HCT116 (cell line): Measurements from ENCODE around the gene TMEM260. TPM values are rescaled to one million over a fixed set of nuclear protein-coding genes. Genes with fewer than 3 reads are reported as not detected.

Experiments
- ATAC-seq: fragments of 200-7000 bp; cut with Tn5 transposase; 2 replicates; pipeline ENCODE4 v1.9.1; 2020; ENCODE audit warnings: mild to moderate bottlenecking, moderate library complexity
- BruUV-seq: library from RNA; stranded (reverse); fragments of 400-500 nt; replicated peaks from 2 replicates; lab custom pipeline; 2021; lab: Mats Ljungman, UMichigan
- CTCF ChIA-PET: fragments of 300-600 bp; sonication (Branson Sonifier 250); formaldehyde crosslinking; loops from one replicate; lab custom pipeline; 2021; ENCODE audit warnings: antibody characterized with exemption; lab: Charles Lee
- POLR2A ChIA-PET: fragments of 300-600, 350-600 bp; sonication (Branson Sonifier 250); formaldehyde crosslinking; loops from one replicate; lab custom pipeline; 2021; ENCODE audit warnings: antibody characterized with exemption; lab: Charles Lee
- RAD21 ChIA-PET, 2 experiments: fragments of 300-600 bp; sonication (Branson Sonifier 250); formaldehyde crosslinking; loops; one replicate each; lab custom pipeline; 2023; ENCODE audit warnings: low total read pairs in 2 of 2; ENCODE audit not compliant: uncharacterized antibody in 2 of 2, unreplicated experiment in 2 of 2, low non-redundant PET in 1 of 2; lab: Charles Lee
- DNase-seq: peaks from one replicate; pipeline ENCODE4 v3.0.0-alpha.2; 2010; ENCODE audit warnings: low read depth, low spot score
- H2AFZ ChIP-seq: fragments of 200-600 bp; shearing (Covaris generic), sonication (generic); 2 replicates; pipeline ENCODE4 v1.6.1; 2017; ENCODE audit warnings: low read depth, mixed run types, mixed read lengths, antibody characterized with exemption, low read length; ENCODE audit not compliant: poor library complexity, severe bottlenecking
- H3K27ac ChIP-seq: 2 replicates; pipeline ENCODE4 v1.5.1; 2012; ENCODE audit warnings: low read depth, low read length
- H3K27me3 ChIP-seq: fragments of 200-600 bp; sonication (generic); 2 replicates; pipeline ENCODE4 v1.6.1; 2016; ENCODE audit warnings: mixed run types, low read length, mixed read lengths; ENCODE audit not compliant: insufficient read depth
- H3K36me3 ChIP-seq, 2 experiments: fragments of 200-500 bp in 1 of 2; fragments of 200-600 bp in 1 of 2; sonication (Bioruptor generic) in 1 of 2; sonication (generic) in 1 of 2; 2 replicates each; pipeline versions ENCODE4 v1.5.1 to v1.6.1; 2014 to 2016; ENCODE audit warnings: low read length in 2 of 2, inconsistent platforms in 1 of 2, mixed read lengths in 1 of 2, mixed run types in 1 of 2; ENCODE audit not compliant: insufficient read depth in 2 of 2, control insufficient read depth in 1 of 2
- H3K4me1 ChIP-seq, 2 experiments: fragments of 200-600 bp in 1 of 2; sonication (generic) in 1 of 2; 2 replicates each; pipeline versions ENCODE4 v1.5.1 to v1.6.1; 2012 to 2017; ENCODE audit warnings: low read length in 2 of 2, inconsistent platforms in 1 of 2, mild to moderate bottlenecking in 1 of 2, mixed read lengths in 1 of 2, mixed run types in 1 of 2, moderate library complexity in 1 of 2; ENCODE audit not compliant: insufficient read depth in 2 of 2, control insufficient read depth in 1 of 2
- H3K4me2 ChIP-seq: fragments of 200-600 bp; sonication (generic); 2 replicates; pipeline ENCODE4 v1.6.1; 2017; ENCODE audit warnings: mixed run types, low read length, mixed read lengths
- H3K4me3 ChIP-seq, 2 experiments: fragments of 200-600 bp in 1 of 2; sonication (generic) in 1 of 2; replicated peaks in 1 of 2; 2 replicates each; pipeline ENCODE4 v1.5.1; 2011 to 2016; ENCODE audit warnings: low read length in 2 of 2, control low read depth in 1 of 2, low read depth in 1 of 2, mild to moderate bottlenecking in 1 of 2, mixed read lengths in 1 of 2, mixed run types in 1 of 2
- H3K79me2 ChIP-seq: fragments of 200-600 bp; sonication (generic); 2 replicates; pipeline ENCODE4 v1.6.1; 2017; ENCODE audit warnings: mild to moderate bottlenecking, mixed run types, low read length, moderate library complexity, mixed read lengths; ENCODE audit not compliant: insufficient read depth
- H3K9ac ChIP-seq: fragments of 200-600 bp; sonication (generic); 2 replicates; pipeline ENCODE4 v1.6.1; 2016; ENCODE audit warnings: low read length, mixed read lengths
- H3K9me2 ChIP-seq: fragments of 200-600 bp; sonication (generic), shearing (Covaris generic); 2 replicates; pipeline ENCODE4 v1.6.1; 2017; ENCODE audit warnings: mixed run types, mild to moderate bottlenecking, moderate library complexity; ENCODE audit not compliant: insufficient read depth
- H3K9me3 ChIP-seq, 2 experiments: fragments of 200-500 bp in 1 of 2; fragments of 200-600 bp in 1 of 2; sonication (Bioruptor generic) in 1 of 2; sonication (generic) in 1 of 2; 2 replicates each; pipeline ENCODE4 v1.6.1; 2014 to 2017; ENCODE audit warnings: low read length in 2 of 2, mixed read lengths in 2 of 2, inconsistent platforms in 1 of 2, low read depth in 1 of 2, mild to moderate bottlenecking in 1 of 2, mixed run types in 1 of 2, moderate library complexity in 1 of 2; ENCODE audit not compliant: control insufficient read depth in 1 of 2, insufficient read depth in 1 of 2
- H4K20me1 ChIP-seq: fragments of 200-600 bp; sonication (generic), shearing (Covaris generic); 2 replicates; pipeline ENCODE4 v1.6.1; 2017; ENCODE audit warnings: mixed run types, mild to moderate bottlenecking, moderate library complexity; ENCODE audit not compliant: insufficient read depth
- ELF1 ChIP-seq: IDR thresholded peaks from 2 replicates; pipeline ENCODE4 v1.6.1; 2012; ENCODE audit warnings: low read depth, borderline replicate concordance
- EZH2phosphoT487 ChIP-seq: fragments of 200-600 bp; IDR thresholded peaks from 2 replicates; pipeline ENCODE4 v1.6.1; 2018; ENCODE audit warnings: antibody characterized with exemption, borderline replicate concordance
- FOSL1 ChIP-seq: IDR thresholded peaks from 2 replicates; pipeline ENCODE4 v1.6.1; 2012; ENCODE audit warnings: low read depth
- JUND ChIP-seq: IDR thresholded peaks from 2 replicates; pipeline ENCODE4 v1.6.1; 2012
- POLR2A ChIP-seq: IDR thresholded peaks from 2 replicates; pipeline ENCODE4 v1.7.0; 2011; ENCODE audit warnings: borderline replicate concordance; ENCODE audit not compliant: insufficient read depth, insufficient read length; ENCODE audit errors: extremely low read depth
- RAD21 ChIP-seq: IDR thresholded peaks from 2 replicates; pipeline ENCODE4 v1.6.1; 2012; ENCODE audit warnings: low read depth, mild to moderate bottlenecking
- SIN3A ChIP-seq: IDR thresholded peaks from 2 replicates; pipeline ENCODE4 v1.6.1; 2012; ENCODE audit warnings: low read depth
- TCF7L2 ChIP-seq: IDR thresholded peaks from 2 replicates; pipeline ENCODE4 v1.7.0; 2011; ENCODE audit warnings: borderline replicate concordance, inconsistent platforms; ENCODE audit not compliant: insufficient read depth, insufficient read length; ENCODE audit errors: extremely low read depth
- intact Hi-C: fragments of 100-400 bp; cut with micrococcal nuclease; formaldehyde crosslinking; loops from 2 replicates; pipeline ENCODE4 v1.10.0; 2022
- total RNA-seq: library from RNA; stranded (reverse); gene quantifications from one replicate; pipeline ENCODE4 v1.2.1, GENCODE V29; 2021; ENCODE audit not compliant: unreplicated experiment
- TF ChIP-seq, protein P1 (sequence below): IDR thresholded peaks from 2 replicates; pipeline ENCODE4 v1.6.1; 2011; ENCODE audit warnings: mild to moderate bottlenecking, low read length, moderate library complexity; ENCODE audit not compliant: insufficient replicate concordance; ENCODE audit errors: extremely low read depth
- TF ChIP-seq, protein P2 (sequence below): IDR thresholded peaks from 2 replicates; pipeline ENCODE4 v1.6.1; 2012; ENCODE audit warnings: low read depth
- TF ChIP-seq, protein P3 (sequence below), 3 experiments: fragments of 200-600 bp in 1 of 3; sonication (generic) in 1 of 3; IDR thresholded peaks in 2 of 3; conservative IDR thresholded peaks in 1 of 3; 2 replicates each; pipeline ENCODE4 v1.5.1; 2012 to 2017; ENCODE audit warnings: low read depth in 2 of 3, low read length in 2 of 3, antibody characterized with exemption in 1 of 3, borderline replicate concordance in 1 of 3, control low read depth in 1 of 3, mild to moderate bottlenecking in 1 of 3, mixed read lengths in 1 of 3, mixed run types in 1 of 3, moderate library complexity in 1 of 3; ENCODE audit not compliant: insufficient read depth in 1 of 3

Gene TMEM260
- total RNA-seq, 1 experiment from 2014 or later: 12.5 TPM

DNA sequence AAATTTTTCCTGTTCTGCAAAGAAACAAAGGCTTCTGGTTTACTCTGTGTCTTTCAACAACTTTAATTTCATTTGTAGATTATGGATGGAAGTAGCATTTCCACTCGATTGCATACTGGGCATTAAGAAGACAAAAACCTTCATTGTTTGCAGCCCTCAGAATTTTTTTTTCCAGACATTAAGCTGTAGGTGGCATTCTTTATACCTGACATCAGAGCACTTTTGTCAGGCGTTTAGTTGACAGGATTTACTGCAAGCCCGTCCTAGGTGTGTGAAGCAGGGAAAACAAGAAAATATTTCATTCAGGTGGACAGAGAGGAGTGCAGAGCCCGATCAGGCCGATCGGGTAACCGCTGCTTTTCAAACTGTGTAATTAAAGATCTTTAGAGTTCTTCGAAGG is 107.5 kb downstream of the TMEM260 start:
- TF ChIP-seq RAD21 (no peak), POLR2A (no peak), FOSL1 (no peak), JUND (no peak), ELF1 (no peak), TCF7L2 (no peak), EZH2phosphoT487 (no peak), SIN3A (no peak)
- TF ChIP-seq, protein P1, sequence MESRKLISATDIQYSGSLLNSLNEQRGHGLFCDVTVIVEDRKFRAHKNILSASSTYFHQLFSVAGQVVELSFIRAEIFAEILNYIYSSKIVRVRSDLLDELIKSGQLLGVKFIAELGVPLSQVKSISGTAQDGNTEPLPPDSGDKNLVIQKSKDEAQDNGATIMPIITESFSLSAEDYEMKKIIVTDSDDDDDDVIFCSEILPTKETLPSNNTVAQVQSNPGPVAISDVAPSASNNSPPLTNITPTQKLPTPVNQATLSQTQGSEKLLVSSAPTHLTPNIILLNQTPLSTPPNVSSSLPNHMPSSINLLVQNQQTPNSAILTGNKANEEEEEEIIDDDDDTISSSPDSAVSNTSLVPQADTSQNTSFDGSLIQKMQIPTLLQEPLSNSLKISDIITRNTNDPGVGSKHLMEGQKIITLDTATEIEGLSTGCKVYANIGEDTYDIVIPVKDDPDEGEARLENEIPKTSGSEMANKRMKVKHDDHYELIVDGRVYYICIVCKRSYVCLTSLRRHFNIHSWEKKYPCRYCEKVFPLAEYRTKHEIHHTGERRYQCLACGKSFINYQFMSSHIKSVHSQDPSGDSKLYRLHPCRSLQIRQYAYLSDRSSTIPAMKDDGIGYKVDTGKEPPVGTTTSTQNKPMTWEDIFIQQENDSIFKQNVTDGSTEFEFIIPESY: no peak
- TF ChIP-seq, protein P2, sequence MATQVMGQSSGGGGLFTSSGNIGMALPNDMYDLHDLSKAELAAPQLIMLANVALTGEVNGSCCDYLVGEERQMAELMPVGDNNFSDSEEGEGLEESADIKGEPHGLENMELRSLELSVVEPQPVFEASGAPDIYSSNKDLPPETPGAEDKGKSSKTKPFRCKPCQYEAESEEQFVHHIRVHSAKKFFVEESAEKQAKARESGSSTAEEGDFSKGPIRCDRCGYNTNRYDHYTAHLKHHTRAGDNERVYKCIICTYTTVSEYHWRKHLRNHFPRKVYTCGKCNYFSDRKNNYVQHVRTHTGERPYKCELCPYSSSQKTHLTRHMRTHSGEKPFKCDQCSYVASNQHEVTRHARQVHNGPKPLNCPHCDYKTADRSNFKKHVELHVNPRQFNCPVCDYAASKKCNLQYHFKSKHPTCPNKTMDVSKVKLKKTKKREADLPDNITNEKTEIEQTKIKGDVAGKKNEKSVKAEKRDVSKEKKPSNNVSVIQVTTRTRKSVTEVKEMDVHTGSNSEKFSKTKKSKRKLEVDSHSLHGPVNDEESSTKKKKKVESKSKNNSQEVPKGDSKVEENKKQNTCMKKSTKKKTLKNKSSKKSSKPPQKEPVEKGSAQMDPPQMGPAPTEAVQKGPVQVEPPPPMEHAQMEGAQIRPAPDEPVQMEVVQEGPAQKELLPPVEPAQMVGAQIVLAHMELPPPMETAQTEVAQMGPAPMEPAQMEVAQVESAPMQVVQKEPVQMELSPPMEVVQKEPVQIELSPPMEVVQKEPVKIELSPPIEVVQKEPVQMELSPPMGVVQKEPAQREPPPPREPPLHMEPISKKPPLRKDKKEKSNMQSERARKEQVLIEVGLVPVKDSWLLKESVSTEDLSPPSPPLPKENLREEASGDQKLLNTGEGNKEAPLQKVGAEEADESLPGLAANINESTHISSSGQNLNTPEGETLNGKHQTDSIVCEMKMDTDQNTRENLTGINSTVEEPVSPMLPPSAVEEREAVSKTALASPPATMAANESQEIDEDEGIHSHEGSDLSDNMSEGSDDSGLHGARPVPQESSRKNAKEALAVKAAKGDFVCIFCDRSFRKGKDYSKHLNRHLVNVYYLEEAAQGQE: no peak
- TF ChIP-seq, protein P3, sequence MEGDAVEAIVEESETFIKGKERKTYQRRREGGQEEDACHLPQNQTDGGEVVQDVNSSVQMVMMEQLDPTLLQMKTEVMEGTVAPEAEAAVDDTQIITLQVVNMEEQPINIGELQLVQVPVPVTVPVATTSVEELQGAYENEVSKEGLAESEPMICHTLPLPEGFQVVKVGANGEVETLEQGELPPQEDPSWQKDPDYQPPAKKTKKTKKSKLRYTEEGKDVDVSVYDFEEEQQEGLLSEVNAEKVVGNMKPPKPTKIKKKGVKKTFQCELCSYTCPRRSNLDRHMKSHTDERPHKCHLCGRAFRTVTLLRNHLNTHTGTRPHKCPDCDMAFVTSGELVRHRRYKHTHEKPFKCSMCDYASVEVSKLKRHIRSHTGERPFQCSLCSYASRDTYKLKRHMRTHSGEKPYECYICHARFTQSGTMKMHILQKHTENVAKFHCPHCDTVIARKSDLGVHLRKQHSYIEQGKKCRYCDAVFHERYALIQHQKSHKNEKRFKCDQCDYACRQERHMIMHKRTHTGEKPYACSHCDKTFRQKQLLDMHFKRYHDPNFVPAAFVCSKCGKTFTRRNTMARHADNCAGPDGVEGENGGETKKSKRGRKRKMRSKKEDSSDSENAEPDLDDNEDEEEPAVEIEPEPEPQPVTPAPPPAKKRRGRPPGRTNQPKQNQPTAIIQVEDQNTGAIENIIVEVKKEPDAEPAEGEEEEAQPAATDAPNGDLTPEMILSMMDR (IDR thresholded peaks at IDR 0.05 in 2 of 3, conservative IDR thresholded peaks at IDR 0.05 in 1 of 3; ENCODE audit: borderline replicate concordance in 1 of 3, insufficient read depth in 1 of 3, low read depth in 2 of 3, low read length in 2 of 3): no peak
- H3K9ac ChIP-seq: no peak overlapping the region
- intact Hi-C loops: no loop called here
- no peaks in the 10 kb centered on the region for H4K20me1 ChIP-seq
- ChIA-PET CTCF (no interaction called here), POLR2A (interaction anchor here (0.6 kb wide), 1 partner anchor 1295 kb away, joined by 3 read pairs; no protein-coding TSS in a partner anchor), RAD21 (no interaction called here)
- no TSS peak for BruUV-seq
- H3K9me2 ChIP-seq: no peaks in the 10 kb centered on the region
- no peak overlapping the region for H3K4me3 ChIP-seq
- peaks cover 9% of the 10 kb centered on the region; the same call in 1 of the 2 replicates for H3K27me3 ChIP-seq
- H2AFZ ChIP-seq: no peak overlapping the region
- no peak for ATAC-seq
- H3K9me3 ChIP-seq: no peaks in the 10 kb centered on the region
- H3K36me3 ChIP-seq: no peaks in the 10 kb centered on the region
- no peak overlapping the region for H3K27ac ChIP-seq
- no peak for DNase-seq
- H3K4me2 ChIP-seq: no peak overlapping the region
- no peaks in the 10 kb centered on the region for H3K79me2 ChIP-seq
- H3K4me1 ChIP-seq: no peaks in the 10 kb centered on the region
